Chondrocyte (in vitro differentiated cells): Measurements from ENCODE around the gene SHD. TPM values are rescaled to one million over a fixed set of nuclear protein-coding genes. Genes with fewer than 3 reads are reported as not detected.

Source experiments
- DNase-seq: peaks from one replicate; pipeline ENCODE4 v3.0.0; 2021; ENCODE audit warnings: mixed read lengths, low spot score
- H3K27ac Mint-ChIP-seq: one replicate; pipeline ENCODE4 v1.8.0; 2021; ENCODE audit warnings: mild to moderate bottlenecking, moderate library complexity, mixed read lengths; ENCODE audit not compliant: unreplicated experiment
- H3K27me3 Mint-ChIP-seq: 2 replicates; pipeline ENCODE4 v1.8.0; 2021; ENCODE audit warnings: low read depth, mixed read lengths
- H3K36me3 Mint-ChIP-seq: 2 replicates; pipeline ENCODE4 v1.8.0; 2021; ENCODE audit warnings: low read depth, mixed read lengths
- H3K4me1 Mint-ChIP-seq: 2 replicates; pipeline ENCODE4 v1.8.0; 2021; ENCODE audit warnings: low read depth, mild to moderate bottlenecking, mixed read lengths
- H3K4me3 Mint-ChIP-seq: one replicate; pipeline ENCODE4 v1.8.0; 2021; ENCODE audit warnings: mild to moderate bottlenecking, moderate library complexity, mixed read lengths; ENCODE audit not compliant: unreplicated experiment
- H3K9me3 Mint-ChIP-seq: 2 replicates; pipeline ENCODE4 v1.8.0; 2021; ENCODE audit warnings: low read depth, mixed read lengths
- CTCF ChIP-seq: fragments of 200-600 bp; sonication (generic); IDR thresholded peaks from 2 replicates; pipeline ENCODE4 v1.5.0; 2021; ENCODE audit warnings: antibody characterized with exemption, mild to moderate bottlenecking, moderate library complexity
- total RNA-seq: library from RNA; stranded (reverse); gene quantifications from 3 replicates; pipeline ENCODE4 v1.2.1, GENCODE V29; 2021

SHD gene
- total RNA-seq, 1 donor from 2014 or later, result not detected

GRCh38 chr19:4323692-4324091, 44.6 kb downstream of the SHD start:
- no peak for TF ChIP-seq CTCF
- H3K36me3 Mint-ChIP-seq, result peaks cover 7% of the 10 kb centered on the region
- no peak overlapping the region for H3K4me3 Mint-ChIP-seq
- no peaks in the 10 kb centered on the region for H3K9me3 Mint-ChIP-seq
- H3K4me1 Mint-ChIP-seq, result peaks cover 17% of the 10 kb centered on the region
- no peak overlapping the region for H3K27ac Mint-ChIP-seq
- H3K27me3 Mint-ChIP-seq, result no peaks in the 10 kb centered on the region
- no peak for DNase-seq

- no peak overlapping the region for H3K27ac Mint-ChIP-seq
- H3K4me1 Mint-ChIP-seq, result peaks cover 18% of the 10 kb centered on the region
- H3K9me3 Mint-ChIP-seq, result no peaks in the 10 kb centered on the region
- peaks cover 6% of the 10 kb centered on the region for H3K36me3 Mint-ChIP-seq
- TF ChIP-seq CTCF, result no peak
- H3K27me3 Mint-ChIP-seq, result no peaks in the 10 kb centered on the region
- no peak for DNase-seq
- H3K4me3 Mint-ChIP-seq, result no peak overlapping the region
Measured at GRCh38 chr19:4324228-4324627, 45.2 kb downstream of the SHD start.

- no peaks in the 10 kb centered on the region for H3K9me3 Mint-ChIP-seq
- H3K27me3 Mint-ChIP-seq, result no peaks in the 10 kb centered on the region
- no peak for TF ChIP-seq CTCF
- no peaks in the 10 kb centered on the region for H3K36me3 Mint-ChIP-seq
- H3K4me3 Mint-ChIP-seq, result peak overlapping the region; percentile 19
- H3K4me1 Mint-ChIP-seq, result peaks cover 18% of the 10 kb centered on the region
- peak overlapping the region; percentile 36 for H3K27ac Mint-ChIP-seq
- no peak for DNase-seq
Measured at GRCh38 chr19:4326215-4326836, 47.3 kb downstream of the SHD start.

GRCh38 chr19:4326837-4327251, 47.8 kb downstream of the SHD start:
- Mint-ChIP-seq H3K36me3 (no peaks in the 10 kb centered on the region), H3K4me3 (peak overlapping the region; percentile 78), H3K27ac (no peak overlapping the region), H3K4me1 (peaks cover 18% of the 10 kb centered on the region), H3K9me3 (no peaks in the 10 kb centered on the region), H3K27me3 (no peaks in the 10 kb centered on the region)
- no peak for DNase-seq
- no peak for TF ChIP-seq CTCF

GRCh38 chr19:4327252-4327876, 48.3 kb downstream of the SHD start:
- Mint-ChIP-seq H3K4me3 (peak overlapping the region; percentile 78), H3K4me1 (peaks cover 18% of the 10 kb centered on the region), H3K9me3 (no peaks in the 10 kb centered on the region), H3K27me3 (no peaks in the 10 kb centered on the region), H3K27ac (peak overlapping the region; percentile 45), H3K36me3 (no peaks in the 10 kb centered on the region)
- no peak for TF ChIP-seq CTCF
- no peak for DNase-seq
